GM21367 (cell line): Measurements from ENCODE around the gene SNX7.

Experiments used
- ATAC-seq: cut with Tn5 transposase; IDR thresholded peaks from one replicate; pipeline ENCODE4 v1.9.1; 2021; ENCODE audit not compliant: unreplicated experiment

SNX7 gene

DNA sequence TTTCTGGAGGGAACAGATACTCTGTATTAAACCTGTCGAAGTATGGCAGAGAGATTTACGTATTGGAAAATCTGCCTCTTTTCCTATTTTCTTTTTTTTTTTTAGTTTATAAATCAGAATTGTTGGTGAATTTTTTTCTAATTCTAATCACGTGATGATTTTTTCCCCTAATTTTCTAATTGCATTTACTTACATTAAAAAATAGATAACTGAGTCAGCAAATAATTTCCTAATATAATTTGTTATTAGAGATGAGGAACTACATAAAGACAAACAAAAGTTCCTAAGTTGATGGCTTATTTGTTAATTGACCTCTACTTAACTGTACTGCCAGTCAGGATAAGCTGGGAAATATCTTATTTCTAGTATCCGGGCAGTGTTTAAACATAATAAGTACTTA lies 34.6 kb downstream of the SNX7 start:
- ATAC-seq = no peak

- ATAC-seq = no peak
These were observed 36.3 kb downstream of the SNX7 start for GRCh38 chr1:98697781-98698180.

- no peak for ATAC-seq
These were observed 37.1 kb downstream of the SNX7 start for GRCh38 chr1:98698625-98699024.

- ATAC-seq = no peak
These were observed 38.7 kb downstream of the SNX7 start for GRCh38 chr1:98700228-98700627.

GRCh38 chr1:98702976-98703375 lies 41.5 kb downstream of the SNX7 start:
- ATAC-seq = no peak

DNA sequence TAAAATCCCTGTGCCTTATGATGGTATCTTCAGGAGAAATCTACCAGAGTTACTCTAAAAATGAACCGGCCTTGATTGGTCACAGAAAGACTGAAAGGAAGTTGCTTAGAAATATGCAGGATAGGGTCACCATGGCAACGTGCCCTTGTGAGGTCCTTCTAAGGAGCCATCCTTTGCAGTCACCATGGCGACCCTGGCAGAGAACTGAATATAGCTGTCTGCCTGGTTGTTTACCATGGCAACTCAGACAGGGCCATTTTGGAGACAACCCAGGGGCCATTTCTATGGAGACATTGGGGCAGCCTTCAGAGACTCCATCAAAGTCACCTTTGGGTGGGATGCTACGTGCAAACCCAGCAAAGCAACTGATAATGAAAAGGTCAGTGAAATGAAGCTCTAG lies 43.0 kb downstream of the SNX7 start:
- ATAC-seq = no peak

GRCh38 chr1:98704971-98705370 lies 43.5 kb downstream of the SNX7 start:
- ATAC-seq = no peak

GRCh38 chr1:98705591-98705990 lies 44.1 kb downstream of the SNX7 start:
- no peak for ATAC-seq

DNA sequence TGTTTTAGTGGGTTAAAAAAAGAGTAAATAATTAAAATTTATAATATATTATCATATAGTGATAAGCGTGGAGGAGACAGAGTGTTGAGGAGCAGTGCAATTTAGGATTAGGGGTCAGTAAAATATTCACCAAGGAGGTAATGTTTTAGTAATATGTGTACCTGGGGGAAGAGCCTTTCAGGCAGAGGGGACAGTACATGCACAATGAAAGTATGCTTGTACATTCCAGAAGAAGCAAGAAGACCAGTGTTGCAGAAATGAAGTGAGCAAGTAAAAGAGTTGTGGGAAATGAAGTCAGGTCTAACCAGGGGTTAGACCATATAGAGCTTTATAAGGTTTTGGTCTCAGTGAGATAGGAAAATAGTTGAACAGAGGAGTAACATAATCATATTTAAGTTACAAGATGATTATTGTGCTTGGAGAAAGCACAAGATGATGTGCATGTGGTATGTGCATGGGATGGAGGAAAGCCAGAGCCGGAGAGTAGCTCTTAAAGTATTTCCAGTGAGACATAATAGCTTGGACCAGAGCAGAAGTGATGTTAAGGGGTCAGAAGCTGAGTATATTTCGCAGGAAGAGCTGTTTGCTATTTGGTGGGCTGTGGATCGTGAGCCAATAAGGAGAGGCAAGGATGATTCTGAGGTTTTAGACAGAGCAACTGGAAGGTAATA lies 44.8 kb downstream of the SNX7 start:
- ATAC-seq = no peak

DNA sequence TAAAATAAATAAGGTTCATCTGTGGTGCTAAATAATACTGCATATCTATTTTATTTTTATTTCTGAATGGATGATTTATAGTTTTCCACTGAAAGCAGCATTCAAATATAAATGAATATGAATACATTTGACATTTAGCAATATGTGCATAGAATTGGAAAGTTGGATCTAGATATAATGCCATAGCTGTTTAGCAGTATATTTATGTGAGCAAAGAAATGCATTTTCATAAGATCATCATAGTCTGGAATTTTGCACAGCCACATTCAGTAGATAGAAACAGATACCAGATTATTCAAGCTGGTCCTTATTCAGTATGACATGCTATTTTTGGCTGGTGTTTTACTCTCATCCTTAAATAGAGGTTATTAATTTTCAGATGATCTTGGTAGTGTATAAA lies 46.0 kb downstream of the SNX7 start:
- no peak for ATAC-seq

DNA sequence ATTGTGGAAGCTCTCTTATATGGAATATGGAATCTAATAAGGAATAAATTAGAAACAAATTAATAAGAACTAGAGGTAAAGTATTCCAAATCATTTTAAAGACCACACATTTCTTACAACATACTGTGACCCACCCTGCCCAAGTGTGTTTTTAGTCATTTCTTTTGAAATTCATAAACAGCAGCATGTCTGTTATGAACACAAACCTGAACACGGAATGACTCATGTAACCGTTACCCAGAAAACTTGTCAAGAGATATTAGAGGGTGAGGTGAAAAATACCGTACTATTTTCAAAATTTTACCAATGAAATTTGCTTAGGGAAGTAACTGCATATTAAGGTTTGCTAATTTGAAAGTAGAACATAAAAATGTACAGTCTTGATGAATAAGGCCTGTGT lies 48.4 kb downstream of the SNX7 start:
- ATAC-seq = no peak

- ATAC-seq = no peak
These were observed 62.1 kb downstream of the SNX7 start for GRCh38 chr1:98723574-98723973.

GRCh38 chr1:98732985-98733781 lies 71.7 kb downstream of the SNX7 start:
- ATAC-seq = no peak

DNA sequence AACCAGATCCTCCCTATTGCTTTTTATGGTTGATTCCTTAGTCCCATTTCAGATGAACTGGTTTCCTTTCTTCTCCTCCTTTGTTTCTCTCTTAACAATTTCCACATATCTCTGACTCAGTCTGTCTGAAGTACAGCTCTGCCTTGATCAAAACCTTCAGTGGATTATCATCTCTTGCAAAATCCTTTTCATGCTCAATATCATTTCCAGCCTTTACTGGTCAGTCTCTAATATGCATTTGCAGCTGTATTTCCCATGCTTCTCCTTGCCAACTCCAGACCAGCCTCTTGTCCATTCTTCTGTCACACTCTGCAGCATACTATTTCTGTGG lies 72.2 kb downstream of the SNX7 start:
- ATAC-seq = no peak

- ATAC-seq = no peak
These were observed 74.2 kb downstream of the SNX7 start for GRCh38 chr1:98735756-98736155.

DNA sequence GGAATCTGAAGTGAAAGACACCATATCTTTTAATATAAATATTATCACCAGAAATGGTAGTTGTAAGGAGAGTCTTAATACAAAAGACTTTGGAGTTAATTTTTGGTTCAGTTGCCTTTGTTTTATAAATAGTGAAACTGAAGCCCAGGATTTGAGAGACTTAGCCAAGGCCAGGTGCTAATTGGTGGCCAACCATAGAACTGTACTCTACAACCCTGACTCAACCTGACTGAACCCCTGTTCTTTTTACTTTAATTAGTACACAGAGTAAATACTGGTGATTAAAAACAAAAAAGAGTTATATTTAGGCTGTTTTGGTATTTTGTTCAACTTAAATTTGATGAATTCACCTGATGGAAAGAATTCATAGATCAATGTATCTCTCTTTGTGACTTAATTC lies 76.3 kb downstream of the SNX7 start:
- ATAC-seq = no peak

DNA sequence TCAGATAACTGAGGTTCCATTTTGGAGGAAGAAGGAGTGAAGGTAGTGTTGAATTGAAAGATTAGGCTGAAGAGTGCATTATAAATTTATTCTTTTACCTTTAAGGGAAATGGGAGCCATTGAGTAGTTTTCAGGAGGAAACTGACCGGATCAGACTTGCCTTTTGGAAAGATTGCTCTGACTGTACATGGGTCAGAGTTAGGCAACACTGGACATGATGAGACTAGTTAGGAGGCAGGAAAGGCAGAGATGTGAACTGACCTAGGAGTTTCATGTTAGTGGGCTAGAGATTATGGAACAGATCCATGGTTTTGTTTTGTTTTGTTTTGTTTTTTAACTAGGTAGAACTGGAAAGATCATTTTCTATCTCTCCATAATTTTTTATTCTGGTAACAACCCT lies 78.2 kb downstream of the SNX7 start:
- ATAC-seq = no peak

DNA sequence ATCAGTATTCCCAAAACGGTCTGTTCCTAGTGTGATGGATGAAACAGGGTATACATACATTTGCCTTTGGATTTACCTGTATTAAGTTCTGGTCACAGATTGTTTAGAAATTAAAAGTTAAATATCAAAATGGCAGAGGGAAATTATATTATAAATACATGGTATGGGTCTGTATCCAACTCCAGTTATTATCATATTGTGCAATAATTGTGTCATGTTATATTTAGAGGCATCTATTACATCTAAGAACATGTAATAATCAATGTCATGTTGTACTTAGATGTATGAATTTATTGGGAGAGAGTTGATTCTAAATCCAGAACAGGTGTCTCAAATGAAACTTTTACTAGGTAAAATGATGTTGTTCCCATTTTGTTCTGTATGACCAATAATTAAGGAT lies 79.6 kb downstream of the SNX7 start:
- ATAC-seq = no peak

- no peak for ATAC-seq
These were observed 87.7 kb downstream of the SNX7 start for GRCh38 chr1:98749152-98749756.

DNA sequence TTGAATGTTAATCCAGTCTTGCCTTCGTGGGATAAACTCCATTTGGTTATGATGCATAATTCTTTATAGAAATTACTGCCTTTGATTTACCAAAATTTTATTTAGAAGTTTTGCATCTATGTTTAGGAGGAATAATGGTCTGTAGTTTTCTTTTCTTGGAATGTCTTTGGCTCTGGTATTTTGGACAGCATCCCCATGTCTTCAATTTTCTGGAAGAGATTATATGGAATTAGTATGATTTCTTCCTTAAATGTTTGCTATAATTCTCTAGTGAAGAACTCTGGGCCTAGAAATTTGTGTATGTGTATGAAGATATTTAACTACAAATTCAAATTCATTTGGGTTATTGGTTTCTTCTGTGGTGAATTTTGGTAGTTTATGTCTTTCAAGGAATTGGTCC lies 92.7 kb downstream of the SNX7 start:
- no peak for ATAC-seq

DNA sequence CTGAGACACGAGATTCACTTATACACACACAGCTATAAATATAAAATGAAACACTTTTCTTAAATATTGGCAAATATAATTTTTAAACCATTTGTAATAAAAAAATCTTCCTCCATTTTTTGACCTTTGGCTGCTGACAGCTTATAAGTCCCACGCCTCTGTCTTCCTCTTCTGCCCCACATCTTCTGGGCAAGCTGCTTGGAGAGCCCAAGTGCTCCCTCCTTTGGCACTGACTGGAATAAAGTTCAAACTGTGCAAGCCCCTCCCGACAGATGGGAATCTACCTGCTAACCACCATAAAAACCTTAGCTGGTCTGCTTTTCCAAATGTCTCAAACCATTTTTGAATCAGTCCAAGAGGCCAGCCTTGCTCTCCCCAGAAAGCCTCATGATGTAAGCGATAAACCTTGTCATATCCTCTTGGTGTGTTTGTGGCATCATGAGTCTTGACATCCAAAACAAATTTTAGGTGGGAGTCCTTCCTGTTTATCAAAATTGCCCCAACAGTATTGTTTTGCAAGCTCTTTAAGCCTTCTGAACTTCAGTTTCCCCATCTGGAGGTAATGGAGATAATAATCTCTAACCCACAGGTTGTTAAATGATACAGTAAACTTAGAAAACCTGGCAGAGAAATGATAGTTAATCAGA lies 99.8 kb downstream of the SNX7 start:
- ATAC-seq = no peak
